RKO (cell line): ENCODE results near the gene UNC5C.
"Not testable (repeated sequence)": the region's sequence is repeated elsewhere in the genome, so short reads cannot be mapped to it uniquely, and the experiment has no call there.

ENCODE experiments used
- DNase-seq: peaks from one replicate; pipeline ENCODE4 v3.0.0-alpha.2; 2016; ENCODE audit warnings: low spot score

UNC5C gene

DNA sequence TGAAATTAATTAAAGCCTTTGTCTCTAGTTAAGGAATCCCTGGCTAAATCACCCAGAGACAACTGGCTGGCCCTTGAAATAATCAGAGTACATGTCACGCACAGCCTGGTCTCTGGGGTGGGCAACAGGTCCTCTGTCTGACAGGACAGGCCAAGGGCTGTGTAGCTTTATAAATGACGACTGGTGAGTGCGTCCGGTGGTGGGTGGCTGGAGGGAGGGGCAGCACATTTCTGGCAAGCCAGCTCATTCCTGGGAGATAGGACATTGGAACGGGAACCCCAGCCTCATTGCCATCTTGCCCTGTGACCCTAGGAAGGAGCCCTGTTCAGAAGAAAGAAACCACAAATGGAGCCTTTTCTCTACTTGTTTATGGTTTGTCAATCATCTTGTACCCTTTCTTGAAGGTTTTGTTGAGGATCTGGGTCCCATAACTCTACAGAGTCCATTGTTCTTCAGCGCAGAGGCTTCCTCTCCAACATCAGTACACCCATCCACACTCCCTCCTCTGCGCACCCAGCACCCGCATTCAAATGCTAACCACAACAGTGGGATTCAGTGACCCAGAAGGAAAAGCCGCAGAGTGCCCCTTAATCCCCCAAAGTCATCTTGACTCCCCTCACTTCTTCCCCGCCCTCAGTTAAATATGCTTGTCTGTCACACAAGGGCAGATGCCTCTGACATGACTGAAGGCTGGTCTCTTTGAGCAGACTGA, 368.1 kb downstream of the UNC5C start:
- no peak for DNase-seq

DNA sequence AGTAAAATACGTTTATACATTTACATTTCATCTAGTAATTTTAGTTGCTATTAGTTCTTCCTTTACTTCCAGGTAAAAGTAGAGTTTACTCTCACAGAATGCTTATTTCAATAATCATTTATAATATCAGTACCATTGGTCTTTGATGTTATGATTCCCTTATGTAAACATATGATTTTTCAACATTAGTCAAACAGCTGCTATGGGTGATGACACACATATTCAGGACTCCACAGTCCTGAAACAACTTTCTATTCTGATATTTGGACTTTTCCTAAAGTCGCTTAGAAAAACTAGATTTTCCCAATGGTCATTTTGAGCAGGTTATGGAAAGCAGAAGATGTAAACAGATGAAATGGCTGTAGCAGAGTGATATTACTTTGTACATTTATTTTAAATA, 369.8 kb downstream of the UNC5C start:
- no peak for DNase-seq

DNA sequence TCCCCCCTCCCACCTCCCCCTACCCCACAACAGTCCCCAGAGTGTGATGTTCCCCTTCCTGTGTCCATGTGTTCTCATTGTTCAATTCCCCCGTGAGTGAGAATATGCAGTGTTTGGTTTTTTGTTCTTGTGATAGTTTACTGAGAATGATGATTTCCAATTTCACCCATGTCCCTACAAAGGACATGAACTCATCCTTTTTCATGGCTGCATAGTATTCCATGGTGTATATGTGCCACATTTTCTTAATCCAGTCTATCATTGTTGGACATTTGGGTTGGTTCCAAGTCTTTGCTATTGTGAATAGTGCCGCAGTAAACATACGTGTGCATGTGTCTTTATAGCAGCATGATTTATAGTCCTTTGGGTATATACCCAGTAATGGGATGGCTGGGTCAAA, 377.4 kb downstream of the UNC5C start:
- DNase-seq = not testable (repeated sequence)

DNA sequence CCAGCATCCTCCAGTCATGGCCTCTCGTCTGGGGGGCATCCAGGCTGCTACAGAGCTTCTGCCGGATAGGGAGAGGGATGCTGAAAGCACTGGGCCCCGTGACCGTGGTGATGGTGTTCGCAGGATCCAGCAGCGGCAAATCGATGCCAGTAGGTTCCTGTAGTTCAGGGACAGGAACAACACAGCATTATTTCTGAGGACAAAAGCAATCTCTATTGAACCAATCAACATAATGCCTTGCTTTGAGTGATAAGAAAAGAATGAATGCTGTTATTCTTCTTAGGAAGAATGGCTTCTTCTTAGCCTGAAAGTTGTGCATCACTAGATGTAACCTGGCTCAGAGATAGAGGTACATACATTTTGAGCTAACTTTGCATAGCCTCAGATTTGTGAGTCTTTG, 378.6 kb downstream of the UNC5C start:
- no peak for DNase-seq

DNA sequence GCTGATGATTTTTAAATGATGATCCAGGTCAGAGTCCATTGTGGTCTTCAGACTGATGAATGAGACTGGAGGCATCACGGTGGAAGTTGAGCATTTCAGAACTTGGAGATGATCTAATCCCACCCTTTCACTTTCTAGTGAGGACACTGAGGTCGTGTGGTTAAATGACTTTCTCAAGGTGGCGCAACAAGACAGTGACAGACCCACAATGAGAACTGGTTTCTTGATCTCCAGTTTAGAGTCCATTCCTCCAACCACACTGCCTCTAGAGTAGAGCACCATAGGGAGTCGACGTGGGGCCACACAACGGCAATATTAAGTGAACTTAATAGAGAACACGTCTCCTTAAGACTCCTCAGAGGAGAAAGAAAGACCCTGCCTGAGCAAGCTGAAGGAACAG, 381.0 kb downstream of the UNC5C start:
- no peak for DNase-seq

DNA sequence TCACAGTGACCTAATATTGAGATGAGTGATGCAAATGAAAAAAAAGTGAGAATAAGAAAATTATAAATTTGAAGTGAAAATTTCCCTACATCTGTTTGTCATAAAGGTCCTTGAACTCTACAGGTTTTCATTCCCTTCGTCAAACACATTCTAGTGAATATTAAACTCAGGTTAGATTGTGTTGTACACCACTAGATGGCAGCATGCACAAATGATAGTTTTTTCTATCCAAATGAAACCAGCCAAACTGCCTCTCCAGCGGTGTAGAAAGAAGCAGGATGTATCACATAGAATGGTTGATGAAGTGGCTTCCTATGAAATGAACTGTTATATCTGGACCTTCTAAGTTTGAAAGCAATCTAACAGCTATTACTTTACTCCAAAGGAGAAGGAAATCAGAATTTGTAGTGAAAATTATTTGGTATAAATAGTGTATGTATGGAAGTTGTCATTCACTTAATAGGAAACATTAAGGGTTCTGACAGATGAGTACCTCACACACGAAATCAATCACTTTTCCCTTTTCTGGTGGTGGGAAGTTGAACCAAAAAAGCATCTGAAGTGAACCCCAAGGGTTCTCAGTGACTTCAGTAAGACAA, 382.7 kb downstream of the UNC5C start:
- DNase-seq = peak; percentile 78

DNA sequence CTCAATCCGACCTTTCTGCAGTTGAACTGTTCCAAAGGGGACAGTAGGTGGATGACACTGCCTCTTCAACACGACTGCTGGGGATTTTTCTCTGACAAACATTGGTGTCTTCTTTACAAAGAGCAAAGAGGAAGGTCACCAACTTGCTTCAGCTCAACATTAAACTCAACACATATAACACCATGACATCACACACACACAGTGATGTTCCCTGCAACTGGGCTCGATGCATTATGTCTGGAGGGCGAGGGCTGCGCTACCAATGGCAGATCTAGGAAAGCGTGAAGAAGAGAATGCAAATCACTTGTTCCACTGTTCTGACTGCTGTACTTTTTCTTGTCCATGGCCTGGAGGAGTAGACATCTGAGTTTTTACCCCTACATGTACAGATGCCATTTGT, 385.9 kb downstream of the UNC5C start:
- DNase-seq = no peak

DNA sequence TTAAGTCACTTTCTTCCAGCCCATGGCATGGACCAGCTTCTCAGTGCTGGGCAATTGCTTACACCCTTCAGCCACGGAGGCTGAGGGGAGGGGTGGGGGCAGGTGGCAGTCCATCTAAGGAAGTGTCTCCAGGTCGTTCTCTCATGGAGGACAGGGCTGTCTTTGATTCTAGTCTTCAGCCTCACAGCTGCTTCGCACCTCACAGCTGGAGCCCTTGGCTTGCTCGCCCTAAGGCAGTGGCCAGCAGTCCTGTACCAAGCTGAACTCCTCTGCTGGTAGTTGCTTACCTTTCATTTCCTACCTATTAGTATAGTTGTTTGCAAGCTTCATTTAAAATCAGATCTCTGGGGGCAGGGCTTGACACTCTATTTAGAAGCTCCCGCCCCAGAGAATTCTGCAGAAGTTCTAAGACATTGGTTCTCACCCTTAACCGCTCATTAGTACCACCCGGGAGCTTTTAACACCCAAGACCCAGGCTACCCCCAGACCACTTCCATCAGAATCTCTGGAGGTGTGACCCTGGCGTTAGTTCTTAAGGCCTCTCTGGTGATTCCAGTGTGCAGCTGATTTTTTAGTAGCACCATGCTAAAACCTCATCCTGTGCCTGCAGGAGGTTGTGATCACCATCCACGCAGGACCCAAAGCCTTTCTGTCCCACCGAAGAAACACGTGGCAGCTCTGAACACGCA, 386.8 kb downstream of the UNC5C start:
- no peak for DNase-seq

DNA sequence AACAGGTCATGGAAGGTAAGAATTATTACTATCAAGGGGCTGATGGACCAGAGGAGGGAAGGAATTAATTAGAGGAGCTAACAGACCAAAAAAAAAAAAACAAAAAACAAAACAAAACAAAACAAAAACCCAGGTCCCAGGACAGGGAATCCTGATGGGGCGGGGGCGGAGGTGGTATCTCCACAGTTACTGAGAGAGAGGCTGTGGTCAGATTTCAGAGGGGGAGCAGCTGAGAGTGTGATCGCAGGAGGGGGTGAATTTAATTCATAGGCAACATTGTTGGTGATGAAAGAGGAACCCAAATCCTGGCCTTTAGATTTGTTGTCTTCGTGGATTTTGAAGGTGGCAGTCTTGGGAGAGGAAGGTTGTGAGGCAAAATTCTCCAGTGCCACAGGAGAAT, 389.4 kb downstream of the UNC5C start:
- DNase-seq = no peak

DNA sequence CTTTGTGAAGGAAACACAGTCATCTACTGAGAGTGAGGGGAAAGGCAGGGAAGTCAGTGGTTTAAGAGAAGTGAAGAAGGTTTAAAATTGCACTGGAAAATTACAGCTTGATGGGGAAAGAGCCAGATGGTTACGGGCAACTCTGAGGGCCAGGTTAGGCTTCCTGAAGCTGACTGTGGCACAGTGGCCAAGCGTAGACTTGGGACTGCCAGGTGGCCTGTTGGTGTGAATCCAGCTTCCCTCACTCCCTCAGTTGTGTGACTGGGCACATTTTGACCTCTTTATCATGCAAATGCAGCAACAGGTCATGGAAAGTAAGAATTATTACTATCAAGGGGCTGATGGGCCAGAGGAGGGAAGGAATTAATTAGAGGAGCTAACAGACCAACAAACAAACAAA, 390.1 kb downstream of the UNC5C start:
- no peak for DNase-seq

DNA sequence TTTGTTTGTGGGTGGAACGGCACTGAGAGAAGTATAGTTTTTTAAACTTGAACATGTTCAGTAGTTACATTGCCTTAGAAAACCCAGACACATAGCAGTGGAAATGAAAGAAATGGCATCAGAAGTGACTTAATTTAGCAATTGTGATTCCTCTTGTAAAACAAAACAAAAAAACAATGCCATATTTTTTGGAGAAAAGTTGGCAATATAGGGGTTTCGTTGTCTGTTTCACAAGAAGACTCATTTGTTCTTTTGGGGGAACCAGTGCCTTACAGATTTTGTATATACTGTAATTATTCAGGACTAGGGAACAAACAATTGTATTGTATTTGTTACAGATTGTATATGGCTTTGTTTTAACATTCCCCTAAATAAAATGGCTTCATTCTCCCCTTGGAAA, 390.7 kb downstream of the UNC5C start:
- no peak for DNase-seq

DNA sequence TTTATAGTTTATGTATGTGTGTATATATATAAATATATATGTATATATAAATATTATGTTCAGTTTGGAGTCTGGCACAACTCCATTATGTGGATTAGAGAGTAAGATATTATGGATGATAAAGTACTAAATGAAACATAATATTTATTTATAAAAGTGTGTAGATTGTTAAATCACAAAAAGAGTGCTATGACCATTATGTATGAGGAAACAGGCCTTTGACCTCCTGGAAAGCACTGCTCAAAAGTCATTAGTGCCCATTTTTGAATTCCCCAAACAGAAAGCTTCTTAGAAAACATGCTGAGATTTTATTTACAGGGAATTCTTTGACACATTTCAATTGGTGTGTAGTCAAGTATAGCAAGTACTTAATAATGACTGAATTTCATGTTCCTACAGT, 391.2 kb downstream of the UNC5C start:
- DNase-seq = no peak

DNA sequence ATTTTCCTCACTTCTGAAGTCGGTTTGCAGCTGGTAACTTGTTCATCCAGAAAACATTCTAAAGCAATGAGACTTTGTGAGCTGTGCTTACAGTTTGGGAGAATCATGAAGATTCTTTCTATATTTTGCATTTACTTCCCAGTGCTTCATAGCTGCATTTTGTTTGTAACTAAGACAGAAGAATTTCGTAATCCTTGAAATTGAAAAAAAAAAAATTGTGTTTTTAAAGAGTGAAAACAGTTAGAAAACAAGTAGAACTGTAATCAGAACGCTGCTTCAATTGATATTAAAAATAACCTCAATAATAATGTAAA, 392.4 kb downstream of the UNC5C start:
- DNase-seq = no peak

DNA sequence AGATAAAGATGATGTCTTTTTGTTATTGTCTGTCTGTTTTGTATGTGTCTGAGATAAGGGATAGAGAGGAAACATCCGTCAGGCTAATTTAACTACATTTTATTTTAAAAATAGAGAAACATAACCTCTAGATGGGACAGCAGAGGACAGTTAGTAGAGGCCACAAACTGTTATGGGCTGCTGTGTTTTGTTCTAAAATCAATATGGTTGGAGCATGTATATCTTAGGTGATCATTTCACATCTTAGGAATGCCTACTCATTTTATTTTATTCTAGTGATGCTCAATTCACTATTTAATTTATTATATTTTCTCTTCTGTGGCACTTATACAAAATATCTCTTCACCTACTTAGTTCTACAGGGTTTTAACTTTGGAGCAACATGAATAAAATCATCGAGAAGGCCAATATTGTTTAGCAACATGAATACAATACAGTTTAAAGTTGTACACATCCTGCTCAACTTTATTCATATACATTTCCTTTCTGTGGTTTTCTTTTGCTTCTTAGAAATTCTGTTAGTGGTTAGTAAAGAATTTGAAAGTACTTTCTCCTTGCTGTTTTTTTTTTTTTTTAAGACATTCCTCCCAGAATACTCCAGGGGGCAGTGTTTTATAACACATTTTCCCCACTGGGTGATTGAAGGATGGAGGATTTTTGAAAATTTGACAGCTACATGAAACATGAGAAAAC, 392.9 kb downstream of the UNC5C start:
- DNase-seq = peak; percentile 44

DNA sequence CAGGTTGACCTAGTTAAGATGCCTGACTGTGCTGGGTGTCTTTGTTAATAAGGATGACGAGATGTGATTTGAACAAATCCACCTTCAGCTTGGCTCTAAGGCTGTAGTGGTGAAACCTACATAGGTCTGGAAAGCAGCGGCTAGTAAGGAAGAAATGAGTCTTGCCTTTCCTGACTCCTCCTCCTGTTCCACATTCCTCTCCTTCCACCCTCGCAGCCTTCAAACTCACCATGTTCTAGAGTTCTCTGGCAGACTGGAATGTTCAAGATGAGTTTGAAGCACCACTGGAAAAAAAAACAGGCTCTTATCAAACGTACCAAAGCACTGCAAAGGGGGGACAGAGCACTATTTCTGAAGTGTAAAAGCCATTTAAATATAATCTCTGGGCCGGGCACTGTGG, 395.6 kb downstream of the UNC5C start:
- no peak for DNase-seq

DNA sequence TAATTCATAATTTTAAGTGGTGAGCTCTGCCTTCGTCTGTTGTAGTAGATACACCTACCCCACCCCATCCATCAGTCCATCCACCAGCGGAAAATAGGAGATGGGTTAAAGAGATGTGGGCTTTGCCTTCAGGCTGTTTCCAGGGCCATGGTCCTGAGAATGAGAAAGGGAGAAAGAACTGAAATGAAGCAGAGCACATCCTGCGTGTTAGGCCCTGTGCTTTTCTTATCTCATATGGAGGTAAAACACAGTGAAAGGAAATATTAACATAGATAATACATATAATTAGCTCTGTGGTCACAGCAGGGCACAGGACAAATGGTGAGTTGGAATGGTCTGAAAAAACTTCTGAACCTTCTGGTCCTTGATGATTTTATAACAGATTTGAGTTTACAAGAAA, 397.5 kb downstream of the UNC5C start:
- DNase-seq = no peak

DNA sequence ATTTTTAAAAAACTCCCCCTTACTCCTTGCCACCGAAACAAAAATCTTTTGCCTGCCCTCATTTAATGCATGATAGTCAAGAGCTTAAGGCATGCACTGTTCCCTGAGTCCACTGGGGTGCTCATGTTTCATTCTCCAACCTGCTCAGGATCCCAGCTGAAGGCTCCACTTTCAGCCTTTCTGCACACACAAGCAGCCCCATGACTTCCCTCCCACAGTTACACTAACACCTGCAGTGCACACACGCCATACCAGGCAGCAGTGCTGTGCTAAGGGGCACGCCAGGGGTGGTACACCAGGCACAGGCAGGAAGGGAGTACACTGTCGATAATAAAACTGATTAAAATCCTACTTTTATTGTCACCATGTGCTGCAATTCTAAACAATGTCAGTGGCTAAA, 405.8 kb downstream of the UNC5C start:
- no peak for DNase-seq

DNA sequence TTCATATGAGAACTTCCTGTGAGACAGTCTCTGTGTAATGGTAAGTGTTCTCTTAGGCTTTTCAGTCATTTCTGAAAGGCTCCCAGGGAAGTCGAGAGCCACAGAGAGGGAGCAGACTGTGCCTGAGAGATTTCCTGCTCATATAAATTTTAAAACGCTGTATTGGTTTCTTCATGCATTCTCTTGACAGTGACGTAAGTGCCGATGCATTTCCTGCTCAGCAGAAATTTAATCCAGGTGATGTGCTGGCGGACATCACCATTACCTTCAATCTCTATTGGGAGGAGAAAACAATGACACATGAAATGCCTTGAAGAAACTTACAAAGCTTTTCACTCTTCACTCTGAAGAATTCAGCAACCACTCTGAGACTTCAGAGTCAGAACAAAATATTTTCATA, 407.4 kb downstream of the UNC5C start:
- no peak for DNase-seq

DNA sequence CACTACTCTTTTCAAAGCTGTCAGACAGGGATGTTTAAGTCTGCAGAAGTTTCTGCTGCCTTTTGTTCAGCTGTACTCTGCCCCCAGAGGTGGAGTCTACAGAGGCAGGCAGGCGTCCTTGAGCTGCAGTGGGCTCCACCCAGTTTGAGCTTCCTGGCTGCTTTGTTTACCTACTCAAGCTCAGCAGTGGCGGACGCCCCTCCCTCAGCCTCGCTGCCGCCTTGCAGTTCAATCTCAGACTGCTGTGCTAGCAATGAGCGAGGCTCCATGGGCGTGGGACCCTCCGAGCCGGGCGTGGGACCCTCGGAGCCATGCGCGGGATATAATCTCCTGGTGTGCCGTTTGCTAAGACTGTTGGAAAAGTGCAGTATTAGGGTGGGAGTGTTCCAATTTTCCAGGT, 409.3 kb downstream of the UNC5C start:
- not testable (repeated sequence) for DNase-seq

DNA sequence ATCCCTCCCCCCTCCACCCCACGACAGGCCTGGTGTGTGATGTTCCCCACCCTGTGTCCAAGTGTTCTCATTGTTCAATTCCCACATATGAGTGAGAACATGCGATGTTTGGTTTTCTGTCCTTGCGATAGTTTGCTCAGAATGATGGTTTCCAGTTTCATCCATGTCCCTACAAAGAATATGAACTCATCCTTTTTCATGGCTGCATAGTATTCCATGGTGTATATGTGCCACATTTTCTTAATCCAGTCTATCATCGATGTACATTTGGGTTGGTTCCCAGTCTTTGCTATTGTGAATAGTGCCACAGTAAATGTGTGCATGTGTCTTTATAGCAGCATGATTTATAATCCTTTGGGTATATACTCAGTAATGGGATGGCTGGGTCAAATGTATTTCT, 414.8 kb downstream of the UNC5C start:
- DNase-seq = not testable (repeated sequence)

DNA sequence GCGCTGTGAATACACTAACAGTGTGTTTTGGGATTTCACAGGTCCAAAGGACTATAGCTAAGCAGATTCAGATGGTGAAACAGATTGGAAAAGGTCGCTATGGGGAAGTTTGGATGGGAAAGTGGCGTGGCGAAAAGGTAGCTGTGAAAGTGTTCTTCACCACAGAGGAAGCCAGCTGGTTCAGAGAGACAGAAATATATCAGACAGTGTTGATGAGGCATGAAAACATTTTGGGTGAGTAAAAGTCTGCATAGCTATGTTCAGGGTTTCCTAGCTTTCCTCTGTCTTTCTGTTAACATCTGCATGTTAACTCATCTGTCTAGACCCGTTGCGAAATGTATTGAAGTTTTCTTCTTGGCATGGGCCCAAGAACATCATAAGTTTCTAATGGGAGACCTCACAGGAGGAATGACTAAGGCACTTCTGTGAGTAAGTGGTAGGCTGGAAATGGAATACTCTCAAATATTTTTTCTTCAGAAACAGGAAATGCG, 418.9 kb downstream of the UNC5C start:
- peak; percentile 82 for DNase-seq

DNA sequence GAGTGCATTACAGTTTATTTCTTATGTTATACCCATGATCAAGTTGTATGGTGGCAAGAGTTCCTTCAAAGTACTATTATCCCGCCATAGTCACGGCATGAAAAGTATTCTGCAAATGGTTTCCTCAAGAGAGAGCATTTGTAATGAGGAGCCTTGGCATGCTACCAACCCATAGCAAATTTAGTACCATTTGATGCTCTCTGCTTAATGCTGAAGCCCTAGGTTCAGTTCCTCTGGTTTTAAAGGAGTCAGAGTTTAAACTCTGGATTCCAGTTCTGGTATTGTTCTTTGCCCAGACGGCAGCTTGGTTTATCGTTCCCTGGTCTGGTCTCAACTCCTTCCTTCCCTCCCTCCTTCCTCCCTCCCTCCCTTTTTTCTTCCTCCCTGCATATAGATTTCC, 419.7 kb downstream of the UNC5C start:
- no peak for DNase-seq

DNA sequence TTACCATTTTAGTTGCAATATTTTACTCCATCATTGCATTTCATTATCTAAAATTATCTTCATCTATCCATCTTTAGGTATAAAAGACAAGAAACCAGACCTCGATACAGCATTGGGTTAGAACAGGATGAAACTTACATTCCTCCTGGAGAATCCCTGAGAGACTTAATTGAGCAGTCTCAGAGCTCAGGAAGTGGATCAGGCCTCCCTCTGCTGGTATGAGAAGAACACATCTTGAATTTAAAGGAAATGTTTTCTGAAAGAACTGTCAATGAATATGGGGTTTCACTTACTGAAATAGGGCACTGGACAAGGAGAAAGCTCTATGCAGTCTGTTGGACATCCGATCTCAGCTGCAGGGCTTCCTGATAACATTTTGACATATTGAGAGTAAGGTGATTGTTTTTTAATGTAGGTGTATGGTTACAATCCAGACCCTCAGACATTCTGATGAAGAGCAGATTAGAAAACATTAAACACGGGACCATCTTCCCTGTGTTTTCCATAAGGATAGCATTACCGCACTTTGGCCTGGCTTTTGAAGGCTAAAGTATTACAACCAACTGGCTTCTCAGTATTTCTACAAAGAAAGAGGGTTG, 423.8 kb downstream of the UNC5C start:
- peak; percentile 59 for DNase-seq
